NB4 (cell line): Measurements from ENCODE around the gene CNGA3.
"Not testable (repeated sequence)": the region's sequence is repeated elsewhere in the genome, so short reads cannot be mapped to it uniquely, and the experiment has no call there.

Source experiments
- DNase-seq: peaks from one replicate; pipeline ENCODE4 v3.0.0; 2010; ENCODE audit warnings: low read depth
- H3K4me3 ChIP-seq: one replicate; pipeline ENCODE4 v1.5.1; 2011; ENCODE audit warnings: mild to moderate bottlenecking, low read depth, low read length, moderate library complexity
- MYC ChIP-seq: IDR thresholded peaks from 2 replicates; pipeline ENCODE4 v1.6.1; 2011; ENCODE audit warnings: low read depth, low read length
- POLR2A ChIP-seq: IDR thresholded peaks from 2 replicates; pipeline ENCODE4 v1.6.1; 2011; ENCODE audit warnings: mild to moderate bottlenecking; ENCODE audit not compliant: insufficient read length; ENCODE audit errors: extremely low read depth
- TF ChIP-seq, protein P1 (sequence below): IDR thresholded peaks from 2 replicates; pipeline ENCODE4 v1.6.1; 2011; ENCODE audit warnings: low read depth, low read length
- TF ChIP-seq, protein P2 (sequence below): IDR thresholded peaks from one replicate; pipeline ENCODE4 v1.5.1; 2012; ENCODE audit warnings: low read depth, low read length

Gene CNGA3

DNA sequence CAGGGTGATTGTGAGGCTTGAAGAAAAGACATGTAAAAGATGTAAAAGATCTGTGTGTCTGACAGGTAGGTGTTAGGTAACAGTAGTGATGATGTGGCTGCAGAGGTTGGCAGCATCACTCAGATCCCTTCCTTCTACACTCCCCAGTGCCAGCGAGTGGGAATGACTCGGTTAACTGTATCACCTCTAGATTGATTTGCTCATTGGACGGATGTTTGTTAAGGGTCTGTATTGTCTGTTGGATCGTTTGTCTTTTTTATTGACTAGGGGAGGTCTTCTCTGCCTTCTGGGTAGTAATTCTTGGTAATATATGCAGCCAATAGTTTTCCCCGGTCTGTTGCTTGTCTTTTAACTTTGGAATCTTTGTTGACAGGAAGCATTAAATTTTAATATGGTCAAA, 44.8 kb upstream of the CNGA3 start:
- no peak for DNase-seq
- no peak for TF ChIP-seq POLR2A
- TF ChIP-seq MYC = no peak
- TF ChIP-seq, protein P1, sequence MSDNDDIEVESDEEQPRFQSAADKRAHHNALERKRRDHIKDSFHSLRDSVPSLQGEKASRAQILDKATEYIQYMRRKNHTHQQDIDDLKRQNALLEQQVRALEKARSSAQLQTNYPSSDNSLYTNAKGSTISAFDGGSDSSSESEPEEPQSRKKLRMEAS = no peak
- H3K4me3 ChIP-seq = no peak overlapping the region

DNA sequence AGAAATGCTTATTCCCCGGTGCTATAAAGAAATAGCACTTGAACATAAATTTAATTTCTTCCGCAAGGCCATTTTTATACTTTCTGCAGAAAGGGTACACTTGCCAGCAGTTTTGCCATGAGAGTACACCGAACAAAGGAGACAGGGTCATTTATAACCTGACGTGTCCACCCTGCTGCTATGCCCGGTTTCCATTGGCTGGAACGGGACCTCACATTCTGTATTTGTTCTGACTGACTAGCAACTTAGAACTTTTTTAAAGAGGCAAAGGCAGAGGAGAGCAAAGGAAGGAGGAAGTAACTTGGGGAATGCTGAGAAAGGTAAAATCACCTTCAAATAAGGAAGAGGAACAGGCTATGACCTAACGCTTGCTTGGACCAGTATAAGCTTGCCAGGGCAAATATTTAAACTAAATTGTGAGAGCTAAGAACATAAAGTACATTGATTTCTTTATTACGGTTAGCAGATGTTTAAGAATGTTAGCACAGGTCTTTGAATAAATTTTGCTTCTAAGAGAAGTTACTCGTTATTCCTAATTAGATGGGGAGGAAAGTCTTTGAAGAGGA, 39.0 kb upstream of the CNGA3 start:
- H3K4me3 ChIP-seq, DNase-seq: not testable (repeated sequence)

DNA sequence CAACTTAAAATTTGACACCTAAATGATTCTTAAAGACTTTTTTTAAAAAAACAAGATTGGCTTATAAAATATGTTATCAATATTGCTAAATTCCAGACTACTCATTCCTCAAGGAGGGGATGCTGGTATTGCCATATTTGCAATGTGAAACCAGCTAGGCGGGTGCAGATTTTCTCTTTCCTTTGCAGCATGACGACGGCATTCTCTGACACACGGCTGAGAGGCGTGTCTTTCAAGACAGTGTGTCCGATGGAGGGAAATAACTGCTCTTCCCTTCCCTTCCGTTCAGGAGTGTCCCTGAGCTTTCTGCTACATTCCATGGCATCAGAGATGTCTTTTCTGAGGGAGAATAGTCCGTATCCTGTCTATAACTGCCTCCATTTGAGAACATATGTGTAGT, 38.2 kb upstream of the CNGA3 start:
- H3K4me3 ChIP-seq = no peak overlapping the region
- DNase-seq = no peak
- TF ChIP-seq, protein P2, sequence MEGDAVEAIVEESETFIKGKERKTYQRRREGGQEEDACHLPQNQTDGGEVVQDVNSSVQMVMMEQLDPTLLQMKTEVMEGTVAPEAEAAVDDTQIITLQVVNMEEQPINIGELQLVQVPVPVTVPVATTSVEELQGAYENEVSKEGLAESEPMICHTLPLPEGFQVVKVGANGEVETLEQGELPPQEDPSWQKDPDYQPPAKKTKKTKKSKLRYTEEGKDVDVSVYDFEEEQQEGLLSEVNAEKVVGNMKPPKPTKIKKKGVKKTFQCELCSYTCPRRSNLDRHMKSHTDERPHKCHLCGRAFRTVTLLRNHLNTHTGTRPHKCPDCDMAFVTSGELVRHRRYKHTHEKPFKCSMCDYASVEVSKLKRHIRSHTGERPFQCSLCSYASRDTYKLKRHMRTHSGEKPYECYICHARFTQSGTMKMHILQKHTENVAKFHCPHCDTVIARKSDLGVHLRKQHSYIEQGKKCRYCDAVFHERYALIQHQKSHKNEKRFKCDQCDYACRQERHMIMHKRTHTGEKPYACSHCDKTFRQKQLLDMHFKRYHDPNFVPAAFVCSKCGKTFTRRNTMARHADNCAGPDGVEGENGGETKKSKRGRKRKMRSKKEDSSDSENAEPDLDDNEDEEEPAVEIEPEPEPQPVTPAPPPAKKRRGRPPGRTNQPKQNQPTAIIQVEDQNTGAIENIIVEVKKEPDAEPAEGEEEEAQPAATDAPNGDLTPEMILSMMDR = no peak
- TF ChIP-seq, protein P1 = no peak

DNA sequence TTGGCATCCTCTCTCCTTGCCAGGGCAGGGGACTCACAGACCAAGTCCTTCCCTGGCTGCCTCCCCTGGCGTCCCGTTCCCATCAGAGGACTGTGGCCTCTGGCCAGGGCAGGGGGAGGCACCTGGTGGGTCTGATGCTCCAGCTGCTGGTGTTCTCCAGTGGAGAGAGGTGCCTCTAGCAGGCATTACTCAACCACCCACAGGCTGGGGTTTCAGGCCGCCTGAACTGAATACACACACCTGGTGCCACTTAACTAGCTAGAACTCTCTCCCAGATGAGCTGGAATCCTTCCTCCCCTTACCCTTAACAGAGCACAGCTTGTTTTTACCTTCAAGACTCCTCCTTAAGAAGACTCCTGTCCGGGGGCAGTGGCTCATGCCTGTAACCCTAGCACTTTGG, 37.7 kb upstream of the CNGA3 start:
- TF ChIP-seq, protein P2 = no peak
- H3K4me3 ChIP-seq = no peak overlapping the region
- no peak for DNase-seq

DNA sequence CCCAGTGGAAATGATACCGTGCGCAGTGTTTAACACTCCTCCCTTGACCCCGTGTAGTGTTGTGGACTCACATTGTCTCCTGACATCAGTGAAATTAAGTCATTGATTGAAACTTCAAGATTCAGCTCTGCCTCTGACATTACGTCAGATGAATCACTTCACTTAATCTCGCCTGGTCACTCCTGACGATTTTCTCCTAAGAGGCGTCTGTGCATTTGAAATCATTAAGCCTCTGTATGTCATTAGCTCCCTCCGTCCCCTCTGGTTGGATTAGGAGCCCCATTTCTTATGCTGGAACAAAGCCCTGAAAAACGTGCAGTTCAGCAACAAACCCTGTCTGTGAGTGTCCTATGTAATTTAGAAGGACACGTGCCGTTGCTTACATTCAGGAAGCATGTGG, 36.7 kb upstream of the CNGA3 start:
- H3K4me3 ChIP-seq = no peak overlapping the region
- no peak for DNase-seq
- TF ChIP-seq, protein P2 = no peak
- TF ChIP-seq, protein P1 = no peak
- TF ChIP-seq POLR2A = no peak
- TF ChIP-seq MYC = no peak

DNA sequence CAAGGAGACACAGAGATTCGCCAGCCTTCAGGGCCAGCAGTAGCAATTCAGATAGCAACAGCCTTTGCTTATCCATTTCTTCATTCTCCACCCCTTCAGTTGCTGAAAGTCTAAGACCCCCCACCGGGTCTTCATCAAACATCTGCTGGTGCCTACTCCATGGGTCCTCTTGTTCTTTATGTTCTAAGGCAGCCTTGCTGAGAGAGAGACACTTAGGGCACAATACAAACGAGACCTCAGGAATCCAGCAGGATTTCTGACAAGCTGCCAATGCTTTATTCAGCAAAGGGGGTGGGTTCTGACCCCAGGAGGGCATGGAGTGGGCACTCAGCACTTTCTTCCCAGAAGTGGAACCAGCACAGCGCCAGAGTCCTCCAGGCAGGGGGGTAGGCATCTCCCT, 36.2 kb upstream of the CNGA3 start:
- TF ChIP-seq POLR2A = no peak
- TF ChIP-seq, protein P1 = no peak
- no peak for TF ChIP-seq MYC
- DNase-seq = no peak
- H3K4me3 ChIP-seq = no peak overlapping the region

DNA sequence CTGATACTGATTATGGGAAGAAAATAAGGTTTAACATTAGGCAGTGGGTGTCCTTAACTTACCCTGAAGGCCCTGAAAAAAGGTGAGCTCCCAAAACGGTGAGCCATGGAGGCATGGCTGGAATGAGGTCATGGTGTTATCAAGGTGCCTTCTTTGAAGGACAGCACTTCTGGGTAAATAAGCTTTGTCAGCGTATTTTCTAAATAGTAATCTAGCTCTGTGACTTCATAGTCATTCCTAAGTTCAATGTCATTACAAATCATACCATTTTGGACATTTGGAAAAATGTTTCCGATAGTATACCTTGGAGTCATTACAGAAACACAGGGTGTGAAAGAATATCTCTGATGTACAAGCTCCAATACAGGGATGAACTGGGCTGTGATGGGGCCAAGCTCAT, 35.2 kb upstream of the CNGA3 start:
- no peak overlapping the region for H3K4me3 ChIP-seq
- DNase-seq = no peak
- TF ChIP-seq POLR2A = no peak
- TF ChIP-seq, protein P2 = no peak
- TF ChIP-seq MYC = no peak
- TF ChIP-seq, protein P1 = no peak
